MCF 10A (cell line): ENCODE results near the gene DISP3. TPM values are rescaled to one million over a fixed set of nuclear protein-coding genes. Genes with fewer than 3 reads are reported as not detected.

Experiments used
- BruUV-seq: library from RNA; stranded (reverse); fragments of 400-500 nt; replicated peaks from 2 replicates; lab custom pipeline; 2021; lab: Mats Ljungman, UMichigan
- CTCF ChIA-PET: fragments of 300-600 bp; sonication (Branson Sonifier 250); formaldehyde crosslinking; extraction: SDS; loops from one replicate; lab custom pipeline; 2021; ENCODE audit warnings: antibody characterized with exemption, inconsistent platforms; lab: Yijun Ruan, JAX
- POLR2A ChIA-PET: fragments of 300-600, 350-650 bp; sonication (Branson Sonifier 250); formaldehyde crosslinking; extraction: SDS; loops from one replicate; lab custom pipeline; 2020; ENCODE audit warnings: antibody characterized with exemption, inconsistent platforms; lab: Yijun Ruan, JAX
- DNase-seq: peaks from one replicate; pipeline ENCODE4 v3.0.0-alpha.2; 2018; ENCODE audit not compliant: unreplicated experiment
- H3K27ac Mint-ChIP-seq: one replicate; pipeline ENCODE4 v1.8.0; 2022; ENCODE audit warnings: mild to moderate bottlenecking, low read depth, mixed read lengths; ENCODE audit not compliant: unreplicated experiment
- H3K27me3 Mint-ChIP-seq: one replicate; pipeline ENCODE4 v1.8.0; 2022; ENCODE audit warnings: mixed read lengths; ENCODE audit not compliant: insufficient read depth, unreplicated experiment
- H3K36me3 Mint-ChIP-seq: one replicate; pipeline ENCODE4 v1.8.0; 2022; ENCODE audit warnings: mild to moderate bottlenecking, moderate library complexity, mixed read lengths; ENCODE audit not compliant: insufficient read depth, unreplicated experiment
- H3K4me1 Mint-ChIP-seq: one replicate; pipeline ENCODE4 v1.8.0; 2022; ENCODE audit warnings: mixed read lengths; ENCODE audit not compliant: insufficient read depth, unreplicated experiment
- H3K4me3 Mint-ChIP-seq: one replicate; pipeline ENCODE4 v1.8.0; 2022; ENCODE audit warnings: mild to moderate bottlenecking, moderate library complexity, mixed read lengths; ENCODE audit not compliant: unreplicated experiment
- H3K9me3 Mint-ChIP-seq: one replicate; pipeline ENCODE4 v1.8.0; 2022; ENCODE audit warnings: mixed read lengths; ENCODE audit not compliant: unreplicated experiment
- CTCF ChIP-seq: fragments of 200-600 bp; IDR thresholded peaks from one replicate; pipeline ENCODE4 v1.8.0; 2022; ENCODE audit warnings: antibody characterized with exemption, mild to moderate bottlenecking; ENCODE audit not compliant: unreplicated experiment
- intact Hi-C: fragments of 100-400 bp; cut with micrococcal nuclease; formaldehyde crosslinking; loops from 2 replicates; pipeline ENCODE4 v1.14.1; 2022
- total RNA-seq: library from RNA; stranded (reverse); gene quantifications from 2 replicates; pipeline ENCODE4 v1.2.3, GENCODE V29; 2022

DISP3 gene
- total RNA-seq, 1 experiment from 2014 or later: 0.09 TPM

GRCh38 chr1:11514366-11514765 lies 35.4 kb downstream of the DISP3 start:
- H3K36me3 Mint-ChIP-seq: peaks cover 6% of the 10 kb centered on the region
- H3K9me3 Mint-ChIP-seq: peaks cover 22% of the 10 kb centered on the region
- POLR2A ChIA-PET: no interaction called here
- no peak overlapping the region for H3K4me3 Mint-ChIP-seq
- no peak overlapping the region for H3K27ac Mint-ChIP-seq
- H3K27me3 Mint-ChIP-seq: no peaks in the 10 kb centered on the region
- DNase-seq: no peak
- TF ChIP-seq CTCF: no peak
- no TSS peak for BruUV-seq
- CTCF ChIA-PET: no interaction called here
- intact Hi-C loops: no loop called here
- H3K4me1 Mint-ChIP-seq: no peaks in the 10 kb centered on the region

DNA sequence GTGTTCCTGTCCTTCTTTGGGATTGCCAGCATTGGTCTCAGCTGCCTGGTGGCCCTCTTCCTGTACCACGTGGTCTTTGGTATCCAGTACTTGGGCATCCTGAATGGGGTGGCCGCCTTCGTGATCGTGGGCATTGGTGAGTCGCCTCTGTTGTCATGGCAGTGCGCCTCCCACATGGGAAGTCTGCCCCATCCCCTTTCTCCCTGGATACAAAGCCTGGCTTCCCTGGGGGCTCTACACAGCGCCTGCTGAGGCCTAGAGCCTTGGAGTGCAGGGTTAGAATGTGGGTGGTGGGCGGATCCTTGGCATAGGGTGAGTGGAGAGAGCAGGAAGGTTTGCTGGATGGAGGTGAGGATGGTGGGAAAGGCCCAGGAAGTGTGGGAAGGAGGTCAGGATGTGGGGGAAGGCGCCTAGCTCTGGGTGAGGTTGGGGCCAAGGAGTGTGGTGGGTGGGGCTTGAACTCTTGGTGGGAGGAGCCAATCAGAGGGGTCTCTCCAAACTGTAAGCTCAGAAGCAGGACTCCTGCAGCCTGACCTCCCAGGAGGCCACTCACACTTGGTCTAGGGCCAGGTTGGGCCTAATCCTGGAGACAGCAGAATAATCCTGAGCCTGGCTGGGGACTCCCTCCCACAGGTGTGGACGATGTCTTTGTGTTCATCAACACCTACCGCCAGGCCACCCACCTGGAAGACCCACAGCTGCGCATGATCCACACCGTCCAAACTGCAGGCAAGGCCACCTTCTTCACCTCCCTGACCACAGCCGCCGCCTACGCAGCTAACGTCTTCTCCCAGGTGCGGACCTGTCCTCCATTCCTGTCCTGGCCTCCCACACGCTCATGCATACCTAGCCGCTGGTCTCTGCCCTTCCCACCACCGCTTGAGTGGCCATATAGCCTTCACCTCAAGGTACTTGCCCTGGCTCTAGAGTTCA lies 36.7 kb downstream of the DISP3 start:
- intact Hi-C loops: no loop called here
- Mint-ChIP-seq H3K4me1 (no peaks in the 10 kb centered on the region), H3K9me3 (peaks cover 18% of the 10 kb centered on the region), H3K36me3 (peaks cover 6% of the 10 kb centered on the region), H3K27me3 (no peaks in the 10 kb centered on the region), H3K27ac (no peak overlapping the region), H3K4me3 (no peak overlapping the region)
- CTCF ChIA-PET: interaction anchor here (0.6 kb wide), 1 partner anchor 53 kb away, joined by 3 read pairs; no protein-coding TSS in a partner anchor
- POLR2A ChIA-PET: no interaction called here
- TF ChIP-seq CTCF: no peak
- no peak for DNase-seq
- no TSS peak for BruUV-seq

DNA sequence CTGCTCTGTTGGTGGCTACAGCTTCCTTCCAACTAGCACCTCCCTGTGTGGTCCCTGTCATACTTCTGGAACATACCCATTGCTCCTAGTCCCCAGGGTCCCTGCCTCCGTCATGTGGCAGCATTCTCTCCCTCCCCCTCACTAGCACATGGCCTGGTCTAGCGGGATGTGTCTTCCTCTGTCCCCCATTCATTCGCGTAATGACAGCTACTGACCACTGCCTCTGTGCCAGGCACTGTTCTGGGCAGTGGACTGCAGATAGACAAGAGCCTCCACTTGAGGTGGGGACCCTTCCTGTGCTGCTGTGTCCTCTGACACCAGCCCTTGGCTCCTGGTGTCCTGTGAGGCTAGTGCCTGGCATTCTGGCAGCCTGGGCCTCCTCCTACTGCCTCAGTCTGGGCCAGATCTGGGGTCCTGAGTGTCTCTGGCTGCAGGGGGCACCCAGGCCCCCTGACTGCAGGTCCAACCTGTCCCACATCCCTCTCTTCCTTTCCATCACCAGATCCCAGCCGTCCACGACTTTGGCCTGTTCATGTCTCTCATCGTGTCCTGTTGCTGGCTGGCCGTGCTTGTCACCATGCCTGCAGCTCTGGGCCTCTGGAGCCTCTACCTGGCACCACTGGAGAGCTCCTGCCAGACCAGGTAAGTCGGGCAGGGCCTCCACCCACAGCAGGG lies 38.1 kb downstream of the DISP3 start:
- peaks cover 6% of the 10 kb centered on the region for H3K36me3 Mint-ChIP-seq
- intact Hi-C loops: no loop called here
- H3K27me3 Mint-ChIP-seq: no peaks in the 10 kb centered on the region
- ChIA-PET POLR2A (no interaction called here), CTCF (no interaction called here)
- H3K27ac Mint-ChIP-seq: no peak overlapping the region
- no TSS peak for BruUV-seq
- no peaks in the 10 kb centered on the region for H3K4me1 Mint-ChIP-seq
- peaks cover 13% of the 10 kb centered on the region for H3K9me3 Mint-ChIP-seq
- no peak for DNase-seq
- TF ChIP-seq CTCF: no peak
- no peak overlapping the region for H3K4me3 Mint-ChIP-seq

DNA sequence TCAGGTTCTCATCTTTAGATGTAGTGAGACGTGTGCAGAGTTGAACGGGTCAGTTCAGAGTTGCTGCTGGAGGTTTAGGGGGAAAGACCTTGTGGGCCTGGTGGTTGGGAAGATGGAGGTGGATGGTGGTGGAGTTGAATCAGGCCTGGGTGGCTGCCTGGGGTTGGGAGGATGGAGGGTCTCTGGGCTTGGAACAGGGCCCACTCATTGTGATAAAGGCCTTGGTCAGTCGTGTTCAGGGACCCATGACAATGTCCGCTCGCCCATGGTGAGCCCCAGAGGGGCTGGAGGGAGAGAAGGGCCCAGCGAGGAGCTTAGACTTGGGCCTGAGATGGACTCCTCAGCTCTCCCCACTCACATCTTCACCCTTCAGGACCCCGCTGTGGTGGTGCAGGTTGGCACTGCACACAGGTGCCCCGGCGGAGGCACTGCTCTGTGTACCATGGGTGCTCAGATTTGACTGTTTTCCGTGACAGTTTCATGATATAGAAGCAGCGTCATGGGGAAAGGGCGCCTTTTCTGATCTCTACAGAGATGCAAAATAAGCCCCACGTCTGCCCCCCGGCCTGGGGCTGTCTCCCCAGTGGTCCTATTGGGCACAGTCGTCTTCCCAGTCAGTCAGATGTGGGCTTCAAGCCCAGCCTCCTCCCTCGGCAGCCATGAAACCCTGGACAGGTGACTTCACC lies 39.2 kb downstream of the DISP3 start:
- H3K27me3 Mint-ChIP-seq: no peaks in the 10 kb centered on the region
- ChIA-PET CTCF (no interaction called here), POLR2A (no interaction called here)
- H3K4me1 Mint-ChIP-seq: no peaks in the 10 kb centered on the region
- no peak for TF ChIP-seq CTCF
- intact Hi-C loops: no loop called here
- peaks cover 4% of the 10 kb centered on the region for H3K9me3 Mint-ChIP-seq
- BruUV-seq: no TSS peak
- H3K27ac Mint-ChIP-seq: no peak overlapping the region
- DNase-seq: no peak
- no peak overlapping the region for H3K4me3 Mint-ChIP-seq
- peaks cover 6% of the 10 kb centered on the region for H3K36me3 Mint-ChIP-seq
